HEK293T (cell line): ENCODE data around the gene OXNAD1.

Source experiments
- ARNT ChIP-seq: fragments of 450-650 bp; IDR thresholded peaks from 2 replicates; pipeline ENCODE4 v1.6.1; 2017; ENCODE audit warnings: mild to moderate bottlenecking
- FOXA1 ChIP-seq: fragments of 450-650 bp; IDR thresholded peaks from 2 replicates; pipeline ENCODE4 v1.6.1; 2016; ENCODE audit warnings: mild to moderate bottlenecking
- FOXM1 ChIP-seq: fragments of 450-650 bp; IDR thresholded peaks from 2 replicates; pipeline ENCODE4 v1.6.1; 2017; ENCODE audit warnings: mild to moderate bottlenecking, borderline replicate concordance
- HDGF ChIP-seq: fragments of 450-650 bp; IDR thresholded peaks from 2 replicates; pipeline ENCODE4 v1.6.1; 2017; ENCODE audit warnings: antibody characterized with exemption, borderline replicate concordance
- LEF1 ChIP-seq: fragments of 450-650 bp; IDR thresholded peaks from 2 replicates; pipeline ENCODE4 v1.6.1; 2017; ENCODE audit warnings: mild to moderate bottlenecking, borderline replicate concordance
- NFRKB ChIP-seq: fragments of 450-650 bp; IDR thresholded peaks from 2 replicates; pipeline ENCODE4 v1.6.1; 2016; ENCODE audit warnings: mild to moderate bottlenecking, moderate library complexity
- SUZ12 ChIP-seq: fragments of 450-650 bp; IDR thresholded peaks from 2 replicates; pipeline ENCODE4 v1.6.1; 2016; ENCODE audit warnings: mild to moderate bottlenecking
- TARDBP ChIP-seq: fragments of 450-650 bp; IDR thresholded peaks from 2 replicates; pipeline ENCODE4 v1.6.1; 2016

DNA sequence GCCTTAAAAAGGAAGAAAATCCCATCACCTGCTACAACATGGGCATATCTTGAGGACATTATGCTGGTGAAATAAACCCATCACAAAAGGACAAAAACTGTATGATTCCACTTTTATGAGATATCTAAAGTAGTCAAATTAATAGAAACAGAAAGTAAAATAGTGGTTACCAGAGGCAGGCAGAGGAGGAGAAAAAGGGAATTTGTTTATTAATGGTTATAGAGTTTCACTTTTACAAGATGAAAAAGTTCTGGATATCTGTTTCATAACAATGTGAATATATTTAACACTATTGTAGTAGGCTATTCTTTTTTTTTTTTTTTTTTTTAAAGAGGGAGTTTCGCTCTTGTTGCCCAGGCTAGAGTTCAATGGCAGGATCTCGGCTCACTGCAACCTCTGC, 40.7 kb upstream of the OXNAD1 start:
- no peak for TF ChIP-seq TARDBP
- TF ChIP-seq FOXA1, result no peak
- TF ChIP-seq HDGF, result no peak
- TF ChIP-seq SUZ12, result no peak
- TF ChIP-seq ARNT, result no peak
- TF ChIP-seq NFRKB, result no peak
- no peak for TF ChIP-seq FOXM1
- no peak for TF ChIP-seq LEF1
